ENCODE data around the gene PICK1. TPM values are rescaled to one million over a fixed set of nuclear protein-coding genes. Genes with fewer than 3 reads are reported as not detected.

The PICK1 gene
- total RNA-seq, 1 donor from 2014 or later, result 10.7 TPM

GRCh38 chr22:38081941-38082828 is 25.0 kb downstream of the PICK1 start:
- Mint-ChIP-seq H3K4me1 (peaks cover 8% of the 10 kb centered on the region), H3K27me3 (ENCODE audit: insufficient read depth, low read depth) (peaks cover 15% of the 10 kb centered on the region), H3K4me3 (no peak overlapping the region), H3K9me3 (no peaks in the 10 kb centered on the region), H3K36me3 (no peaks in the 10 kb centered on the region), H3K27ac (no peak overlapping the region)
- Histone ChIP-seq H3K9ac (no peak overlapping the region), H4K20me1 (ENCODE audit: low read depth) (no peaks in the 10 kb centered on the region), H3K4me1 (peaks cover 45% of the 10 kb centered on the region), H2AFZ (replicated peaks) (no peak overlapping the region), H3K27ac (no peak overlapping the region), H3K27me3 (peaks cover 31% of the 10 kb centered on the region), H3K79me2 (ENCODE audit: low read depth) (no peaks in the 10 kb centered on the region), H3K4me2 (peak overlapping the region; percentile 67), H3K4me3 (peak overlapping the region; percentile 24), H3F3A (ENCODE audit: low read depth) (peaks cover 39% of the 10 kb centered on the region), H3K9me3 (ENCODE audit: low read depth) (no peaks in the 10 kb centered on the region), H3K36me3 (no peaks in the 10 kb centered on the region)
- DNase-seq (ENCODE audit: low spot score), result no peak
- TF ChIP-seq EZH2phosphoT487 (IDR thresholded peaks at IDR 0.05) (no peak), EZH2 (IDR thresholded peaks at IDR 0.05) (no peak), CTCF (IDR thresholded peaks at IDR 0.05) (no peak)

GRCh38 chr22:38082986-38083710 is 25.9 kb downstream of the PICK1 start:
- Histone ChIP-seq H3K27ac (no peak overlapping the region), H3K9me3 (ENCODE audit: low read depth) (no peaks in the 10 kb centered on the region), H3K4me1 (peaks cover 45% of the 10 kb centered on the region), H3F3A (ENCODE audit: low read depth) (peaks cover 42% of the 10 kb centered on the region), H3K9ac (no peak overlapping the region), H2AFZ (replicated peaks) (no peak overlapping the region), H3K4me3 (no peak overlapping the region), H3K36me3 (no peaks in the 10 kb centered on the region), H4K20me1 (ENCODE audit: low read depth) (no peaks in the 10 kb centered on the region), H3K27me3 (peaks cover 31% of the 10 kb centered on the region), H3K79me2 (ENCODE audit: low read depth) (no peaks in the 10 kb centered on the region), H3K4me2 (peak overlapping the region; percentile 67)
- no peaks in the 10 kb centered on the region for H3K36me3 Mint-ChIP-seq
- H3K27me3 Mint-ChIP-seq (ENCODE audit: insufficient read depth, low read depth), result peaks cover 14% of the 10 kb centered on the region
- DNase-seq (ENCODE audit: low spot score), result no peak
- no peak overlapping the region for H3K4me3 Mint-ChIP-seq
- TF ChIP-seq CTCF (IDR thresholded peaks at IDR 0.05) (no peak), EZH2phosphoT487 (IDR thresholded peaks at IDR 0.05) (no peak), EZH2 (IDR thresholded peaks at IDR 0.05) (no peak)
- H3K27ac Mint-ChIP-seq, result no peak overlapping the region
- H3K4me1 Mint-ChIP-seq, result peaks cover 7% of the 10 kb centered on the region
- no peaks in the 10 kb centered on the region for H3K9me3 Mint-ChIP-seq

GRCh38 chr22:38083931-38084631 is 26.9 kb downstream of the PICK1 start, which contains the start of gene SLC16A8:
Gene SLC16A8 (minus strand): TSS chr22:38084184. CDS start chr22:38082873, 1,311 bp downstream.
- H3K4me3 Mint-ChIP-seq, result no peak within 1 kb of the TSS
- Histone ChIP-seq H3F3A (ENCODE audit: low read depth) (peaks cover 42% of the 10 kb centered on the region), H2AFZ (replicated peaks) (no peak within 1 kb of the TSS), H3K79me2 (ENCODE audit: low read depth) (no peaks in the 10 kb centered on the region), H3K9me3 (ENCODE audit: low read depth) (no peaks in the 10 kb centered on the region), H3K27me3 (peaks cover 32% of the 10 kb centered on the region), H3K4me2 (peak within 1 kb of the TSS; percentile 67), H3K4me3 (peak within 1 kb of the TSS; percentile 0), H3K36me3 (no peaks in the 10 kb centered on the region), H4K20me1 (ENCODE audit: low read depth) (no peaks in the 10 kb centered on the region), H3K9ac (no peak within 1 kb of the TSS), H3K27ac (peak within 1 kb of the TSS; percentile 41), H3K4me1 (peaks cover 45% of the 10 kb centered on the region)
- H3K4me1 Mint-ChIP-seq, result peaks cover 7% of the 10 kb centered on the region
- H3K9me3 Mint-ChIP-seq, result no peaks in the 10 kb centered on the region
- TF ChIP-seq EZH2phosphoT487 (IDR thresholded peaks at IDR 0.05) (no peak), CTCF (IDR thresholded peaks at IDR 0.05) (no peak), EZH2 (IDR thresholded peaks at IDR 0.05) (no peak)
- peaks cover 14% of the 10 kb centered on the region for H3K27me3 Mint-ChIP-seq (ENCODE audit: insufficient read depth, low read depth)
- peak; percentile 83 for DNase-seq (ENCODE audit: low spot score)
- no peak within 1 kb of the TSS for H3K27ac Mint-ChIP-seq
- H3K36me3 Mint-ChIP-seq, result no peaks in the 10 kb centered on the region

All from neural progenitor cell (in vitro differentiated cells).